H1 (cell line): ENCODE measurements around the gene KPNA3. TPM values are rescaled to one million over a fixed set of nuclear protein-coding genes. Genes with fewer than 3 reads are reported as not detected.

ENCODE experiments used
- CBX8 ChIP-seq: fragments of 300-800, 300-1000 bp; sonication (generic); IDR thresholded peaks from 2 replicates; pipeline ENCODE4 v1.7.1; 2016; ENCODE audit warnings: low read depth, low read length, borderline replicate concordance
- SIRT6 ChIP-seq: IDR thresholded peaks from one replicate; pipeline ENCODE4 v1.7.1; 2012; ENCODE audit warnings: low read length, inconsistent platforms
- polyA plus RNA-seq, 7 experiments: library from polyadenylated mRNA; depleted of rRNA in 3 of 7; stranded (reverse) in 5 of 7; unstranded in 2 of 7; fragments of >200 nt in 5 of 7; fragments of 200-250 nt in 2 of 7; gene quantifications; 1 replicate in 5 of 7; 2 replicates in 1 of 7; 4 replicates in 1 of 7; pipeline versions ENCODE4 v1.2.1 to v1.2.3, GENCODE V29; 2011 to 2013; ENCODE audit warnings: missing spikeins in 2 of 7, mixed read lengths in 2 of 7
- total RNA-seq: library from RNA; stranded (reverse); fragmentation: NEBNext Ultra II Directional; extraction: Animal tissue kit (Norgen Biotek cat#: 25700); gene quantifications from 2 replicates; pipeline ENCODE4 v1.2.1, GENCODE V29; 2021

Gene KPNA3
- total and polyA plus RNA-seq, 2 of the 8 experiments (the other 6 are each of a cell fraction or from before 2014, with no cell fraction given): 21.4 to 63.2 TPM

DNA sequence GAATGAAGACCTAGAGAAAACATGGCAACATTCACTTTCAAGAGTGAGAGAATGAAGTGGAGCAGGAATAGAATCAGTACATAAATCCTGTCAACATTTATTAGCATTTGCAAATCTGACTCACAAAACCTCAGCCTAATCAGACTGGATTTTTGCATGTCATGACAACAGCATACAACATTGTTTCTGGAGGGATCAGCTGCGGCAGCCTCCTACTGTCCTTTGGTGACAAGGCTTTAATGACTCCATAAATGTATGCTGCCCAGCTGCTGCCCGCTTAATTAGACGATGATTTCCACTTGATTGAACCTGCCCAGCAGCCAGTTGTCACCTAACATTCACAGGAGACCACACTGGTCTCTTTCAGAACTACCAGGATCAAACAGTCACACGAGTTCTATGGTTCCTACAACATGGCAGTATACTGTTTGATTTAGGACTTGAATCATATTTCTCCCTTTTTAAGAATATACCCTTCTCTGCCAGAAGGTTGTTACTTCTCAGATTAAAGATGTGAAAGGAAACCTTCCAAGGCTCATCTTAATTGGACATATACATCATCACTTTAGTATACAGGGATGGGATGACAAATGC lies 110.5 kb downstream of the KPNA3 start (continued):
- no peak for TF ChIP-seq CBX8
- TF ChIP-seq SIRT6: no peak
